Naive thymus-derived CD4-positive, alpha-beta T cell (primary cell): ENCODE measurements around the gene MLANA. TPM values are rescaled to one million over a fixed set of nuclear protein-coding genes. Genes with fewer than 3 reads are reported as not detected.
A peak's percentile ranks its signal among the peaks of the same experiment; 100 is the strongest.

ENCODE experiments used
- ATAC-seq: fragments of 150-1000 bp; cut with Tn5 transposase; 2 replicates; pipeline ENCODE4 v1.10.0; 2021; ENCODE audit warnings: mild to moderate bottlenecking, moderate library complexity
- CTCF ChIA-PET: fragments of 350-600 bp; sonication (Branson Sonifier 250); formaldehyde crosslinking; loops from one replicate; lab custom pipeline; 2021; ENCODE audit warnings: antibody characterized with exemption; lab: Charles Lee
- POLR2A ChIA-PET: fragments of 350-600 bp; sonication (Branson Sonifier 250); formaldehyde crosslinking; loops from one replicate; lab custom pipeline; 2021; ENCODE audit warnings: antibody characterized with exemption, inconsistent platforms; lab: Charles Lee
- DNase-seq, 9 donors: peaks; one replicate each; pipeline versions ENCODE4 v3.0.0 to v3.0.0-alpha.2; 2020 to 2022; ENCODE audit warnings: mixed read lengths in 1 of 9
- H3K27ac ChIP-seq: one replicate; pipeline ENCODE4 v1.7.0; 2013; ENCODE audit warnings: mild to moderate bottlenecking, low read depth, low read length, moderate library complexity
- H3K27me3 ChIP-seq, 2 donors: one replicate each; pipeline ENCODE4 v1.7.0; 2013; ENCODE audit warnings: low read length in 2 of 2, mild to moderate bottlenecking in 2 of 2, moderate library complexity in 2 of 2; ENCODE audit not compliant: control insufficient read depth in 2 of 2, insufficient read depth in 2 of 2
- H3K36me3 ChIP-seq, 3 experiments: 1 replicate in 2 of 3; 2 replicates in 1 of 3; pipeline ENCODE4 v1.7.0; 2013; ENCODE audit warnings: low read length in 3 of 3, mild to moderate bottlenecking in 3 of 3, moderate library complexity in 1 of 3; ENCODE audit not compliant: insufficient read depth in 3 of 3, control insufficient read depth in 2 of 3
- H3K4me1 ChIP-seq, 2 donors: one replicate each; pipeline ENCODE4 v1.7.0; 2013; ENCODE audit warnings: low read length in 2 of 2, mild to moderate bottlenecking in 2 of 2, moderate library complexity in 1 of 2; ENCODE audit not compliant: control insufficient read depth in 2 of 2, insufficient read depth in 2 of 2
- H3K4me3 ChIP-seq: 2 replicates; pipeline ENCODE4 v1.7.0; 2013; ENCODE audit warnings: mild to moderate bottlenecking, low read length
- H3K9me3 ChIP-seq, 3 experiments: 1 replicate in 2 of 3; 2 replicates in 1 of 3; pipeline ENCODE4 v1.7.0; 2013; ENCODE audit warnings: low read length in 3 of 3; ENCODE audit not compliant: control insufficient read depth in 2 of 3
- H3K27ac Mint-ChIP-seq, 9 donors: one replicate each; pipeline ENCODE4 v1.8.0; 2020 to 2022; ENCODE audit warnings: mixed read lengths in 9 of 9, mild to moderate bottlenecking in 8 of 9, moderate library complexity in 5 of 9, inconsistent platforms in 2 of 9
- H3K27me3 Mint-ChIP-seq, 5 donors: one replicate each; pipeline ENCODE4 v1.8.0; 2021 to 2022; ENCODE audit warnings: mixed read lengths in 5 of 5, mild to moderate bottlenecking in 1 of 5
- H3K36me3 Mint-ChIP-seq, 5 donors: one replicate each; pipeline ENCODE4 v1.8.0; 2020 to 2022; ENCODE audit warnings: mixed read lengths in 5 of 5, mild to moderate bottlenecking in 3 of 5, inconsistent platforms in 1 of 5
- H3K4me1 Mint-ChIP-seq, 7 donors: one replicate each; pipeline ENCODE4 v1.8.0; 2020 to 2022; ENCODE audit warnings: mixed read lengths in 7 of 7, mild to moderate bottlenecking in 3 of 7, inconsistent platforms in 1 of 7
- H3K4me3 Mint-ChIP-seq, 10 donors: one replicate each; pipeline ENCODE4 v1.8.0; 2020 to 2022; ENCODE audit warnings: mild to moderate bottlenecking in 10 of 10, mixed read lengths in 10 of 10, moderate library complexity in 6 of 10, inconsistent platforms in 2 of 10
- H3K9me3 Mint-ChIP-seq, 11 donors: one replicate each; pipeline ENCODE4 v1.8.0; 2020 to 2022; ENCODE audit warnings: mixed read lengths in 11 of 11, mild to moderate bottlenecking in 4 of 11, inconsistent platforms in 1 of 11, moderate library complexity in 1 of 11
- intact Hi-C, 2 donors: fragments of 100-400 bp; cut with micrococcal nuclease; formaldehyde crosslinking; loops; one replicate each; pipeline ENCODE4 v1.15.1; 2023
- polyA plus RNA-seq, 2 donors: library from polyadenylated mRNA; unstranded; fragments of 300-500 nt; fragmentation: Illumina TruSeq; gene quantifications; one replicate each; pipeline ENCODE4 v1.2.3, GENCODE V29; 2021
- total RNA-seq, 6 experiments: library from RNA in 5 of 6; stranded (reverse) in 5 of 6; gene quantifications; 1 replicate in 5 of 6; 2 replicates in 1 of 6; pipeline ENCODE4 v1.2.3 and lab custom pipeline; 2021 to 2026

Gene MLANA
- total and polyA plus RNA-seq, 7 experiments from 2014 or later = 0.38 to 0.97 TPM; not detected in 5

- intact Hi-C loops = no loop called here
- peaks cover 0 to 41% (median 18%) of the 10 kb centered on the region in 5 donors for H3K36me3 Mint-ChIP-seq
- H3K4me3 Mint-ChIP-seq = no peak overlapping the region
- Histone ChIP-seq H3K9me3 (no peaks in the 10 kb centered on the region), H3K4me3 (no peak overlapping the region), H3K4me1 (no peaks in the 10 kb centered on the region), H3K36me3 (no peaks in the 10 kb centered on the region), H3K27ac (no peak overlapping the region), H3K27me3 (no peaks in the 10 kb centered on the region)
- peaks cover 0 to 3% (median 0%) of the 10 kb centered on the region in 11 donors for H3K9me3 Mint-ChIP-seq
- H3K27me3 Mint-ChIP-seq = no peaks in the 10 kb centered on the region
- DNase-seq (no peak), ATAC-seq (no peak)
- H3K4me1 Mint-ChIP-seq = peaks cover 6 to 34% (median 13%) of the 10 kb centered on the region in 7 donors
- H3K27ac Mint-ChIP-seq = no peak overlapping the region
- POLR2A ChIA-PET = no interaction called here
- CTCF ChIA-PET = no interaction called here
Measured at GRCh38 chr9:5871785-5872184, 18.9 kb upstream of the MLANA start.

GRCh38 chr9:5872511-5872910 is 18.2 kb upstream of the MLANA start:
- Mint-ChIP-seq H3K4me3 (no peak overlapping the region), H3K27me3 (no peaks in the 10 kb centered on the region), H3K4me1 (peaks cover 6 to 34% (median 13%) of the 10 kb centered on the region in 7 donors), H3K27ac (no peak overlapping the region), H3K36me3 (peaks cover 0 to 37% (median 18%) of the 10 kb centered on the region in 5 donors), H3K9me3 (peaks cover 0 to 3% (median 0%) of the 10 kb centered on the region in 11 donors)
- no peak for ATAC-seq
- H3K27me3 ChIP-seq = no peaks in the 10 kb centered on the region
- H3K4me3 ChIP-seq = no peak overlapping the region
- H3K9me3 ChIP-seq = no peaks in the 10 kb centered on the region
- H3K4me1 ChIP-seq = no peaks in the 10 kb centered on the region
- H3K27ac ChIP-seq = no peak overlapping the region
- ChIA-PET POLR2A (interaction anchor here (0.7 kb wide), 1 partner anchor 29 kb away, joined by 6 read pairs; no protein-coding TSS in a partner anchor), CTCF (no interaction called here)
- no peaks in the 10 kb centered on the region for H3K36me3 ChIP-seq
- no peak for DNase-seq
- intact Hi-C loops = no loop called here

- intact Hi-C loops = no loop called here
- Mint-ChIP-seq H3K27me3 (no peaks in the 10 kb centered on the region), H3K36me3 (peaks cover 0 to 36% (median 19%) of the 10 kb centered on the region in 5 donors), H3K27ac (peak overlapping the region in 3 of 9 donors; percentile 44 to 67 (median 63)), H3K9me3 (peaks cover 0 to 3% (median 0%) of the 10 kb centered on the region in 11 donors), H3K4me1 (peaks cover 6 to 34% (median 13%) of the 10 kb centered on the region in 7 donors), H3K4me3 (no peak overlapping the region)
- no peaks in the 10 kb centered on the region for H3K27me3 ChIP-seq
- H3K27ac ChIP-seq = no peak overlapping the region
- no peaks in the 10 kb centered on the region for H3K4me1 ChIP-seq
- no peak overlapping the region for H3K4me3 ChIP-seq
- no peak for ATAC-seq
- POLR2A ChIA-PET = interaction anchor here (0.9 kb wide), 1 partner anchor 25 kb away, joined by 3 read pairs; no protein-coding TSS in a partner anchor
- no peaks in the 10 kb centered on the region for H3K36me3 ChIP-seq
- no peak for DNase-seq
- no peaks in the 10 kb centered on the region for H3K9me3 ChIP-seq
- CTCF ChIA-PET = no interaction called here
Measured at GRCh38 chr9:5873439-5873838, 17.2 kb upstream of the MLANA start.

GRCh38 chr9:5874048-5874447 is 16.6 kb upstream of the MLANA start:
- intact Hi-C loops = no loop called here
- H3K27me3 ChIP-seq = no peaks in the 10 kb centered on the region
- Mint-ChIP-seq H3K4me1 (peaks cover 6 to 36% (median 14%) of the 10 kb centered on the region in 7 donors), H3K27ac (peak overlapping the region in 5 of 9 donors; percentile 10 to 63 (median 53)), H3K9me3 (peaks cover 0 to 3% (median 0%) of the 10 kb centered on the region in 11 donors), H3K27me3 (no peaks in the 10 kb centered on the region), H3K4me3 (peak overlapping the region in 1 of 10 donors; percentile 30), H3K36me3 (peaks cover 0 to 36% (median 19%) of the 10 kb centered on the region in 5 donors)
- no peak overlapping the region for H3K4me3 ChIP-seq
- H3K36me3 ChIP-seq = no peaks in the 10 kb centered on the region
- no peak overlapping the region for H3K27ac ChIP-seq
- ChIA-PET POLR2A (no interaction called here), CTCF (no interaction called here)
- DNase-seq (no peak), ATAC-seq (no peak)
- H3K4me1 ChIP-seq = no peaks in the 10 kb centered on the region
- no peaks in the 10 kb centered on the region for H3K9me3 ChIP-seq

GRCh38 chr9:5876026-5876425 is 14.7 kb upstream of the MLANA start:
- Mint-ChIP-seq H3K4me3 (no peak overlapping the region), H3K36me3 (peaks cover 0 to 31% (median 18%) of the 10 kb centered on the region in 5 donors), H3K27me3 (no peaks in the 10 kb centered on the region), H3K4me1 (peaks cover 6 to 35% (median 11%) of the 10 kb centered on the region in 7 donors), H3K9me3 (peaks cover 0 to 3% (median 0%) of the 10 kb centered on the region in 11 donors), H3K27ac (peak overlapping the region in 2 of 9 donors; percentile 15 to 27)
- no peak for DNase-seq
- Histone ChIP-seq H3K27ac (no peak overlapping the region), H3K27me3 (no peaks in the 10 kb centered on the region), H3K4me1 (no peaks in the 10 kb centered on the region), H3K36me3 (no peaks in the 10 kb centered on the region), H3K4me3 (no peak overlapping the region), H3K9me3 (no peaks in the 10 kb centered on the region)
- no peak for ATAC-seq
- intact Hi-C loops = no loop called here
- ChIA-PET POLR2A (no interaction called here), CTCF (interaction anchor here (1.7 kb wide), 1 partner anchor 10 kb away, joined by 9 read pairs; no protein-coding TSS in a partner anchor)

GRCh38 chr9:5876711-5877110 is 14.0 kb upstream of the MLANA start:
- H3K4me1 Mint-ChIP-seq = peaks cover 6 to 35% (median 11%) of the 10 kb centered on the region in 7 donors
- H3K4me3 Mint-ChIP-seq = no peak overlapping the region
- DNase-seq (no peak), ATAC-seq (no peak)
- intact Hi-C loops = no loop called here
- no peak overlapping the region for H3K4me3 ChIP-seq
- no peaks in the 10 kb centered on the region for H3K27me3 ChIP-seq
- H3K36me3 ChIP-seq = no peaks in the 10 kb centered on the region
- POLR2A ChIA-PET = interaction anchor here (0.5 to 0.6 kb wide), 2 partner anchors 32 to 89 kb away, joined by 3 read pairs; no protein-coding TSS in a partner anchor
- H3K9me3 ChIP-seq = no peaks in the 10 kb centered on the region
- CTCF ChIA-PET = interaction anchor here (1.7 kb wide), 1 partner anchor 10 kb away, joined by 9 read pairs; no protein-coding TSS in a partner anchor
- no peak overlapping the region for H3K27ac ChIP-seq
- H3K27me3 Mint-ChIP-seq = no peaks in the 10 kb centered on the region
- H3K27ac Mint-ChIP-seq = no peak overlapping the region
- peaks cover 0 to 36% (median 22%) of the 10 kb centered on the region in 5 donors for H3K36me3 Mint-ChIP-seq
- H3K9me3 Mint-ChIP-seq = peaks cover 0 to 3% (median 0%) of the 10 kb centered on the region in 11 donors
- H3K4me1 ChIP-seq = no peaks in the 10 kb centered on the region
